Measurements from ENCODE around the gene GPR107.

The GPR107 gene

GRCh38 chr9:130054325-130054786 lies 650 bp downstream of the GPR107 start:
- DNase-seq (ENCODE audit: low read depth): no peak

- DNase-seq (ENCODE audit: low read depth): no peak
These were observed 1.1 kb downstream of the GPR107 start for GRCh38 chr9:130054820-130055219.

GRCh38 chr9:130058154-130058553 lies 4.4 kb downstream of the GPR107 start:
- no peak for DNase-seq (ENCODE audit: low read depth)

GRCh38 chr9:130058887-130059286 lies 5.2 kb downstream of the GPR107 start:
- no peak for DNase-seq (ENCODE audit: low read depth)

- DNase-seq (ENCODE audit: low read depth): no peak
These were observed 6.6 kb downstream of the GPR107 start for GRCh38 chr9:130060296-130060695.

GRCh38 chr9:130062750-130063149 lies 9.0 kb downstream of the GPR107 start:
- DNase-seq (ENCODE audit: low read depth): no peak

- DNase-seq (ENCODE audit: low read depth): no peak
These were observed 10.9 kb downstream of the GPR107 start for GRCh38 chr9:130064621-130065020.

- DNase-seq (ENCODE audit: low read depth): no peak
These were observed 15.3 kb downstream of the GPR107 start for GRCh38 chr9:130069048-130069447.

GRCh38 chr9:130072515-130073235 lies 19.0 kb downstream of the GPR107 start:
- DNase-seq (ENCODE audit: low read depth): no peak

GRCh38 chr9:130073373-130073772 lies 19.7 kb downstream of the GPR107 start:
- DNase-seq (ENCODE audit: low read depth): no peak

- DNase-seq (ENCODE audit: low read depth): no peak
These were observed 24.8 kb downstream of the GPR107 start for GRCh38 chr9:130078547-130078946.

- no peak for DNase-seq (ENCODE audit: low read depth)
These were observed 30.6 kb downstream of the GPR107 start for GRCh38 chr9:130084337-130084736.

GRCh38 chr9:130088051-130088450 lies 34.3 kb downstream of the GPR107 start:
- DNase-seq (ENCODE audit: low read depth): no peak

GRCh38 chr9:130089141-130089540 lies 35.4 kb downstream of the GPR107 start:
- no peak for DNase-seq (ENCODE audit: low read depth)

- DNase-seq (ENCODE audit: low read depth): no peak
These were observed 37.2 kb downstream of the GPR107 start for GRCh38 chr9:130090915-130091314.

GRCh38 chr9:130092910-130093309 lies 39.2 kb downstream of the GPR107 start:
- no peak for DNase-seq (ENCODE audit: low read depth)

GRCh38 chr9:130095872-130096271 lies 42.2 kb downstream of the GPR107 start:
- DNase-seq (ENCODE audit: low read depth): no peak

GRCh38 chr9:130100681-130101080 lies 47.0 kb downstream of the GPR107 start:
- no peak for DNase-seq (ENCODE audit: low read depth)

GRCh38 chr9:130101915-130102314 lies 48.2 kb downstream of the GPR107 start:
- DNase-seq (ENCODE audit: low read depth): no peak

GRCh38 chr9:130104491-130105193 lies 50.9 kb downstream of the GPR107 start:
- no peak for DNase-seq (ENCODE audit: low read depth)

GRCh38 chr9:130106860-130107233 lies 53.1 kb downstream of the GPR107 start:
- no peak for DNase-seq (ENCODE audit: low read depth)

- DNase-seq (ENCODE audit: low read depth): peak; percentile 61
These were observed 53.6 kb downstream of the GPR107 start for GRCh38 chr9:130107234-130107861.

GRCh38 chr9:130107955-130108354 lies 54.2 kb downstream of the GPR107 start:
- DNase-seq (ENCODE audit: low read depth): no peak

Data from T-helper 22 cell (primary cell).